ENCODE results near the gene CHI3L2. TPM values are rescaled to one million over a fixed set of nuclear protein-coding genes. Genes with fewer than 3 reads are reported as not detected.
"Not testable (repeated sequence)": the region's sequence is repeated elsewhere in the genome, so short reads cannot be mapped to it uniquely, and the experiment has no call there.

The CHI3L2 gene
- polyA plus RNA-seq, 4 donors, result 0.11 to 0.31 TPM; not detected in 2

GRCh38 chr1:111201275-111202090 is 26.0 kb upstream of the CHI3L2 start:
- no peak for DNase-seq (ENCODE audit: low read depth in 4 of 4, low spot score in 3 of 4)

DNA sequence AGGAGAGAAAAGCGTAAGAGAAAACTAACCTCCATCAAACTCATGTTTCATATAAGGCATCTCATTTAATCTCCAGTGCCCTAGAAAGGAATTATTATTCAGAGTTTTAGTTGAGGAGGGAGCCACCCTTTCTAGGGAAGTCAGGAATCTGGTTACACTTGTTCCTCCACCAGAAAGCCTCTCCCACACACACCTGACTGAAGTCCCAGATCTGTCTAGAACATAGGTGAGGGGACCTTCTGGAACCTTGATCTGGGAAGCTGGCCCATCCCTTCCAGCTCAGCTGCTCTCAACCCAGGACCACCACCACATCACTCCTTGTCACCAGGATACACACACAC is 25.2 kb upstream of the CHI3L2 start:
- no peak for DNase-seq (ENCODE audit: low read depth in 4 of 4, low spot score in 3 of 4)

- DNase-seq (ENCODE audit: low read depth in 4 of 4, low spot score in 3 of 4), result no peak
These were observed 24.5 kb upstream of the CHI3L2 start for GRCh38 chr1:111202707-111203623.

DNA sequence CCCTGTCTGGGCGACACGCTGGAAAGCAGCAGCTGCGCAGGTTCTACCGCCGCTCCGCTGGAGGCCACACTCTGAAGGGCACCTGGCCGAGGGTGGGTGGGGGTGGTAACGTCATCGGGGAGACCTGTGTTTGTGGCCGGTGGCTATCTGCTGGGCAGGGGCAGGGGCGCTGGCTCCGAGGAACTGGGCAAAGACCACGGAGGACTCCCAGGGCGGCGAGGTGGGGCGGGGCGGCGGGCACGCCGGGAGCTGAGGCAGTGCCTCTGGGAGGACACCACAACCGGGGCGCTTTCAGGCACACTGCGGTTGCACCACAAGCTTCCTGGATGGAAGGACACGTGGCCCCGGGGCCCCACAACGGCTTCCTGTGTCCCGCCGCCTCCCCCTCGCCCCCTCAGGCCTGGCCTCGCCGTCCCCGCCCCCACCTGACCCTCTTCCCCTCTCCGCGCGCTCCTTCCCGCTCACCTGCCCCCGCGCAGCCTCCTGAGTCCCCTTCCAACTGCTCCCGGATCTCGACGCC is 23.8 kb upstream of the CHI3L2 start:
- DNase-seq (ENCODE audit: low read depth in 4 of 4, low spot score in 3 of 4), result no peak

DNA sequence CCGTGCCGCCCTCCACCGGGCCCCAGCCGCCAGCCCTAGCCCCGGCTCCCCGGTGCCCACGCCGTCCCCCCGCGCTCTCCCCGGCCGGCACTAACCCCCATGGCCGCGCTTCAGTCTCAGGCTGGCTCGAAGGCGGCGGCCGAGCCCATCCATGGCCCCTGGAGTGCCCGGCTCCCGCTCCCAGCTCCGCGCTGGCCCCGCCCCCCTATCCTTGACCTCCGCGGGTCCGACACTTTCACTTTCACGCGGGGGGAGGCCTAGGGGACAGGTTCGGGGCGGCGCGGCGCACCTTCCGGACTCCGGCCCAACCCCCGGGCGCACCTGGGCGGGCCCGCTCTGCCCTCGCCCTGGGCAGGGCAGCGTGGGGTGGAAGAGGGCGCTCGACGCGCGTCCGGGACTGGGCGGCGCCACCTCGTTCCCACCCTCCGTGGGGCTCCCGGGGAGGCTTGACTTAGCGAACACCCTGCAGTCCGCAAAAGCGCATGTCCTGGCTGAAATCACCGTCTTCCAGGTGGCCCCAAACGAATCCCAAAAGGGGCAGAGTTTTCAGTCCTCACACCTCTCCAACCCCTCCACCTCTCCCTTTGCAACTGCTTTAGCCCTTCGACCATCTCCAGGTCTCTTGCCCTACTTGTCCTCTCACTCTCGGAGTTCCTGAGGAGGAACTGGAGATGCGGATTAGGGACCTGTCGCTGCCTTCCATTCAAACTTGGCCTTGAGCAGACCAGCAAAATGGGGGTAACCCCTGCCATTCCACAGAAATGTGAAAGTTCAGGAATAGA is 23.1 kb upstream of the CHI3L2 start:
- DNase-seq (ENCODE audit: low read depth in 4 of 4, low spot score in 3 of 4), result no peak

- DNase-seq (ENCODE audit: low read depth in 4 of 4, low spot score in 3 of 4), result no peak
These were observed 22.4 kb upstream of the CHI3L2 start for GRCh38 chr1:111204983-111205713.

- no peak for DNase-seq (ENCODE audit: low read depth in 4 of 4, low spot score in 3 of 4)
These were observed 21.8 kb upstream of the CHI3L2 start for GRCh38 chr1:111205714-111206050.

DNA sequence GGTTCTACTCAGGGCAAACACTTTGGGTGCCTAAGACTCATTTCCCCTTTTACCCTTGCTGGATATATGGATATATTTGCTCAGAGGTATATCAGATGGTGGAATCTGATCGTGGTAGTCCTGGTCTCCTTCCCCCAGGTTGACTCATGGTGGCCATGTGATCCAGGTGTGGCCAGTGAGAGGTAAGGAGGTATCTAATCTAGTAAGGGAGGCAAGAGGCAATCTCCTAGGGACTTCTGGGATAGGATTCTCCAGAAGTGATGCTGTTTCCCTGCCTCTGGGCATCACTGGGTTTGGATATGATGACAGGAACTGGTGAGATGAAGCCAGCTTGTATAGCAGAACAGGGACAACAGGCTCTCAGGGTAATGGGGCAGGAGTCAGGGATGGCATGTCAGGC is 18.6 kb upstream of the CHI3L2 start:
- DNase-seq (ENCODE audit: low read depth in 4 of 4, low spot score in 3 of 4), result no peak

GRCh38 chr1:111209622-111210021 is 17.9 kb upstream of the CHI3L2 start:
- DNase-seq (ENCODE audit: low read depth in 4 of 4, low spot score in 3 of 4), result no peak

GRCh38 chr1:111211921-111212320 is 15.6 kb upstream of the CHI3L2 start:
- no peak for DNase-seq (ENCODE audit: low read depth in 4 of 4, low spot score in 3 of 4)

DNA sequence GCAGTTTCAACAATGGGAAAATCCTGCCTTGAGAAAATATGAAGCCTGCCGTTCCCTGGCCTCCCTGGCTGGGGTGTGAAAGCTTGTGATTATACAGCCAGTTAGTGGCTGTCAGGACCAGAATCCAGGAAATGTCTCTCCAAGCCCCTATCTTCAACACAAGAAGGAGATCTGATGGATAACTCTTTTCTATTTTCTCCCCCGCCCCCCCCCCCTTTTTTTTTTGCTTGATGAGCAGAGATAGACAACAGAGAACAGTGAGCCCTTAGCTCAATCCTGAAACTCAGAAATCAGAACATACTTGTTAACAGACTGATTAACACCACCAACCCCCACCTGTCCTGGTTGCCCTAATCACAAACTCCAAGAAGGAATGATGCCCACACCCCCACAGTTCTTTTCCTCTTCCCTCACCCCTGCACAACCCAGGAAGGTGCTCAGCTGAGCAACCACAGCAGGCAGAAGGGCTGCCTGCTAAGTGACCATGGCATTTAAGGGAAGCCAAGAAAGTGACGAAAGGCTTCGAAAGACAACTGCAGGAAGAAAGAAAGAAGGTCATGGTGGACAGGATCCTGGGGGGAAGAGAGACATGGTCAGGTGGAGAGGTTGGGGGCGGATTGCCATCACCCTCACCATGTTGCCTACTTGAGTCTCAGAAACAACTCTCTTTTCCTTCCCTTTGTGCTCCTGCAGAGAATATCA is 14.7 kb upstream of the CHI3L2 start:
- no peak for DNase-seq (ENCODE audit: low read depth in 4 of 4, low spot score in 3 of 4)

DNA sequence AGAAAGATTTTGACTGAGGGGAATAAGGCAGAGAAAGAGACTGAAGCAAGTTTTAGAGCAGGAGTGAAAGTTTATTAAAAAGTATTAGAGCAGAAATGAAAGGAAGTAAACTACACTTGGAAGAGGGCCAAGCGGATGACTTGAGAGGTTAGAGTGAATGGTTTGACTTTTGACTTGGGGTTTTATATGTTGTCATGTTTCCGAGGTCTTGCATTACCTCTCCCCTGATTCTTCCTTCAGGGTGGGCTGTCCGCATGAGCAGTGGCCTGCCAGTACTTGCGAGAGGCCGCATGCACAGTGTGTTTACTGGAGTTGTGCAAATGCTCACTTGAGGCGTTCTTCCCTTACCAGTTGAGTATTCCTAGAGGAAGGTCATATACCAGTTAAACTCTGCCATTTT is 14.1 kb upstream of the CHI3L2 start:
- DNase-seq (ENCODE audit: low read depth in 4 of 4, low spot score in 3 of 4), result no peak

DNA sequence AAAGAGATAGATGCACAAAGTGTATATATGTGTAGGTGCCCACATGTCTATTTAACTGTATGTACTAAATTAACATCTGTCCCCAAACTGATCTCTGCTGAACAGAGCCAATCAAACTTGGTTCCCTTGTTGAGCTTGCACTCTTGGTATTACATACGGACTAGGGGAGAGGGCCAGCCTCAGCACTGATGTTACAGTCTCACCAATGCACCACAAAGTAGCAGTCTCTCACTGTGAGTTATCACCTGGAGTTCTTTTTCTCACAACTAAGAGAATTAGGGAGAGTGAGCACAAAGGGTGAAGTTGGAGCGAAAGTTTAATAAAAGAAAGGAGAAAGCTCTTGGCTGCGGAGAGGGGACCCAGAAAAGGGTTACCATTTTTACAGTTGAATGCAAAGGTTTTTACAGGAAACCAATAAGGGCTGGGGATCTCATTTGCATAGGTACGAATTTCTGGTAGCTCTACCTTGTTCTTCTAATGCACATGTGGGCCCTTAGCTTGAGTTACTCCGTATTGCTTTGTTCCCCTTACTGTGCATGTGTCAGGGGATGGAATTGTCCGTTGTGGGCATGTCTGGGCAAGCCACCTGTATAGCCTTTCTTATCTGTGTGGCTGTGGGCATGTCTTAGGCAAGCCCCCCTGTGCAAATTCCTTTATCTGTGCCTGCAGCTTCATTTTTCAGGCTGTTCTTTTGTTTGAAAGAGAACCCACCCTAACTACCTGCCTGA is 13.3 kb upstream of the CHI3L2 start:
- DNase-seq (ENCODE audit: low read depth in 4 of 4, low spot score in 3 of 4), result no peak

DNA sequence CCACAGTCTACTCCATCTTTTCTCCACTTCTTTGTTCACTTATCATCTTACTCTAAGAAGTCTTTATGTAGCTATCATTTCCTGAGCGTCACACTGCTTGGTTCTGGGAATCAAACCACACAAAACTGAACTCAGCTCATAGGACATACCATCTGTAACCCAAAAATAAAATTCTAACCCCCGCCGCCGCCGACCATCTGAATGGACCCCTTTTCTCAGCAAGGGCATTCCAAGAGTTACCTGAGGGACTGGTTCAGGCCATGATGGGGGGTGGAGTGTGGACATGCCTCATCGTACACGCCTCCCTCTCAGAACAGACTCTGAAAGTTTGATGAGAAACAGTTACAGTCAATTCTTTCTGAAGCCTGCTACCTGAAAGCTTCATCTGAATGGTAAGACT is 12.6 kb upstream of the CHI3L2 start:
- DNase-seq (ENCODE audit: low read depth in 4 of 4, low spot score in 3 of 4), result no peak

DNA sequence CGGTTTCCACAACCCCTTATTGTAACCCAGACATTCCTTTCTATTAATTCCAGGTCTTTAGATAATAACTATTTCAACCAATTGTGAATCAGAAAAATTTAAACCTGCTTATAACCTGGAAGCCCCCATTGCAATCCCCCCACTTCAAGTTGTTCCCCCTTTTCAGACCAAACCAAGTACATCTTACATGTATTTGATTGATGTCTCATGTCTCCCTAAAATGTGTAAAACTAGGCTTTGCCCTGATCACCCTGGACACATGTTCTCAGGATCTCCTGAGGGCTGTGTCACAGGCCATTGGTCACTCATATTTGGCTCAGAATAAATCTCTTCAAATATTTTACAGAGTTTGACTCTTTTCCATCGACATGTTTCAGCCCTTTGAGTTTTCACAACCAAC is 12.2 kb upstream of the CHI3L2 start:
- not testable (repeated sequence) for DNase-seq (ENCODE audit: low read depth in 4 of 4, low spot score in 3 of 4)

GRCh38 chr1:111216751-111217150 is 10.8 kb upstream of the CHI3L2 start:
- no peak for DNase-seq (ENCODE audit: low read depth in 4 of 4, low spot score in 3 of 4)

- DNase-seq (ENCODE audit: low read depth in 4 of 4, low spot score in 3 of 4), result no peak
These were observed 10.2 kb upstream of the CHI3L2 start for GRCh38 chr1:111217183-111217910.

All from left renal pelvis (tissue), 4 donors.